GM19023 (cell line): ENCODE results near the gene TAF6.

Experiments used
- ATAC-seq: cut with Tn5 transposase; IDR thresholded peaks from one replicate; pipeline ENCODE4 v1.9.1; 2021; ENCODE audit warnings: mild to moderate bottlenecking, moderate library complexity; ENCODE audit not compliant: unreplicated experiment

TAF6 gene

GRCh38 chr7:100075418-100075817, 43.7 kb downstream of the TAF6 start:
- ATAC-seq: no peak

- ATAC-seq: no peak
Measured at GRCh38 chr7:100074841-100075240, 44.3 kb downstream of the TAF6 start.

DNA sequence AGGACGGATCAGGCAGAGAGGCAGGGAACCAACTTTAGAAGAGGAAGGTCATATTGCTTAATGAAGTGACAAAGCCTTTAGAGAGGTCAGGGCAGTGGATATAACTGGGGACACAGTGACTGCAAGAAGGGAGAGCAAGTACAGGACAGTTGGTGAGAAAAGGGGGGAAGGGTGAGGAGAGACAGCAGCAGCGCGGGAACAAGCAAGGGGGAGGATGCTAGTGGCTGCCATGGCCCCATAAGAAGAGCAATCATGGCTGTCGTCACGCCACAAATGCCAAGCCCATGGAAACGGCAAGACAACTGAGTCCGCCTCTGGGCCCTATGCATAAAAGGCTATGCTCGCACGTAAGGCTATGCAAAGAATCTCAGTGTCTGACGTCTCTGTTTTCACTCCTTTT, 46.7 kb downstream of the TAF6 start:
- no peak for ATAC-seq

DNA sequence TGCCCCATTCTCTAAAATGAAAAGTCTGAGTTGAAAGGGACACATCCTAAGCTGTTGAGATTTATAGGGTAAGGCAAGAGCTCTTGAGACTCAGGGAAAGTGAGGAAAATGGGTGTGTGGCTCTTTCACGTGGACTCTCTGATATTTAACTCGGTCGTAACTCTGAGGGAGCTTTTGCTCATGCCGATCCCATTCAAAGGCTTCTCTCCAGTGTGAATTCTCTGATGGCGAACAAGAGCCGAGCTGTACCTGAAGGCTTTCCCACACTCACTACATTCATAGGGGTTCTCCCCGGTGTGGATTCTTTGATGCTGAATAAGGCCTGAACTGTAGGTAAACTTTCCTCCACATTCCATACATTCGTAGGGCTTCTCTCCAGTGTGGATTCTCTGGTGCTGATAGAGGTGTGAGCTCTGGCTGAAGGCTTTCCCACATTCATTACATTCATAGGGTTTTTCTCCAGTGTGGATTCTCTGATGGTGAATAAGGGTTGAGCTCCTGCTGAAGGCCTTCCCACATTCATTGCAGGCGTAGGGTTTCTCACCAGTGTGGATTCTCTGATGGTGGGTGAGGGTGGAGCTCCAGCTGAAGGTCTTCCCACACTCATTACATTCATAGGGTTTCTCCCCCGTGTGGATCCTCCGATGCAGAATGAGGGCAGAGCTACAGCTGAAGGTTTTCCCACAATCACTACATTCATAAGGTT, 48.0 kb downstream of the TAF6 start:
- ATAC-seq: no peak

GRCh38 chr7:100069991-100070390, 49.2 kb downstream of the TAF6 start:
- ATAC-seq: no peak

- no peak for ATAC-seq
Measured at GRCh38 chr7:100066953-100067352, 52.2 kb downstream of the TAF6 start.

GRCh38 chr7:100065452-100066186, 53.5 kb downstream of the TAF6 start:
- ATAC-seq: no peak

- no peak for ATAC-seq
Measured at GRCh38 chr7:100064162-100064561, 55.0 kb downstream of the TAF6 start.

DNA sequence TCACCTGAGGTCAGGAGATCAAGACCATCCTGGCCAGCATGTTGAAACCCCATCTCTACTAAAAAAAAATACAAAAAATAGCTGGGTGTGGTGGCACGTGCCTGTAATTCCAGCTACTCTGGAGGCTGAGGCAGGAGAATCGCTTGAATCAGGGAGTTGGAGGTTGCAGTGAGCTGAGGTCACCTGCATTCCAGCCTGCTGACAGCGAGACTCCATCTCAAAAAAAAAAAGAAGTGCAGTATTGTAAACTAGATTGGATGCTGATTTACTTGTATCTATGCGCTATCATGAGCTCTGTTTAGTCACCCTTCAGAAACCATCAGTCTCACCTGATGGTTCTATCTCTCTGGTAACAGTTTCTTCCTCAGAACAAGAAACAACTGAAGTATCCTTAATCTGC, 55.8 kb downstream of the TAF6 start:
- ATAC-seq: no peak

DNA sequence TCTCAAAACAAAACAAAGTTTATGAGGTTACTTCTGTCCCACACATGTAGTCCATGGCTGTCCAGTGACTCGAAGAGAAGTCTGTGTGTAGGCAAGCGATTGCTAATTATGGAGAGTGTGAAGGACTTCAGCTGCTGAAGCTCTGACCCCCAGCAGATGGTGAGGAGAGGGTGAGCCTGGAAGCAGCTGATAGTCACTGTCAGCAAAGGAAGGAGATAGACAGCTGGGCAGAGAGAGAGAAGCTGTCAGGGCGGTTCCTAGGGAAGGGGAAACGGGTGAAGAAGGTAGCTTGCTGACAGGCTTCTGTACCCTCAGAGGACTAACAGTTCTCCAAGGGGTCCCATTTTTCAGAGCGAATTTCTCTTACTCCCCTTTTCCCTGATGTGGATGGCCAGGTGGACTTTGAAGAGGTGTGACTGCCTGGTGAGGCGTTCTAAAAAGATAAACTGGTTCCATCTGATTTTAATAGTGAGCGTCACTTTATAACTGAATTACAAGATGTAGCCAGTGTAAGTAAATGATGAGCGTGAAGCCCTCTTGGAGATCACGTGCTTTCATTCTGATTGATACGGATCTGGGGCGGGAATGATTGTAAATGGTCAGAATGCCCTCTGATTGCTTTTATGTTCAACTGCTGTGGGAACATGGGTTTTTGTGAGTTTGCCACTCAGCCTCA, 57.5 kb downstream of the TAF6 start:
- no peak for ATAC-seq

DNA sequence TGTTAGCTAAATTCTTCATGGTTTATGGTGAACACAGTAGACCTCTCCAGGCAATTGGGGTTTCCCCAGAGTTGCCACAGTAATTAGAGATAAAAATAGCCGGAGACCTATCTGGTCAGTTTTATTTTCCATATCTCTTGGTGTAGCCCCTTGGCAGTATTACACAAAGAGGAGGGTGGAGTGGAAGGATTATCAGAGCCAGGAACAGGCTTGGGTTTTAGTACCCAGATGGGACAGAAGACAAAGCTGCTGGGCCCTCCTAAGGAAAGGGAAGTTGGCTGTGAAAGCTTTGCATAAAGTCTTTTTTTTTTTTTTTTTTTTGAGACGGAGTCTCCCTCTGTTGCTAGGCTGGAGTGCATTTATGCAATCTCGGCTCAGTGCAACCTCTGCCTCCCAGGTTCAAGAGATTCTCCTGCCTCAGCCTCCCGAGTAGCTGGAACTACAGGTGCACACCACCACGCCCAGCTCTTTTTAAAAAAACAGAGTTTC, 59.9 kb downstream of the TAF6 start:
- no peak for ATAC-seq
